ENCODE measurements around the gene SECISBP2L. TPM values are rescaled to one million over a fixed set of nuclear protein-coding genes. Genes with fewer than 3 reads are reported as not detected.

SECISBP2L gene, protein sequence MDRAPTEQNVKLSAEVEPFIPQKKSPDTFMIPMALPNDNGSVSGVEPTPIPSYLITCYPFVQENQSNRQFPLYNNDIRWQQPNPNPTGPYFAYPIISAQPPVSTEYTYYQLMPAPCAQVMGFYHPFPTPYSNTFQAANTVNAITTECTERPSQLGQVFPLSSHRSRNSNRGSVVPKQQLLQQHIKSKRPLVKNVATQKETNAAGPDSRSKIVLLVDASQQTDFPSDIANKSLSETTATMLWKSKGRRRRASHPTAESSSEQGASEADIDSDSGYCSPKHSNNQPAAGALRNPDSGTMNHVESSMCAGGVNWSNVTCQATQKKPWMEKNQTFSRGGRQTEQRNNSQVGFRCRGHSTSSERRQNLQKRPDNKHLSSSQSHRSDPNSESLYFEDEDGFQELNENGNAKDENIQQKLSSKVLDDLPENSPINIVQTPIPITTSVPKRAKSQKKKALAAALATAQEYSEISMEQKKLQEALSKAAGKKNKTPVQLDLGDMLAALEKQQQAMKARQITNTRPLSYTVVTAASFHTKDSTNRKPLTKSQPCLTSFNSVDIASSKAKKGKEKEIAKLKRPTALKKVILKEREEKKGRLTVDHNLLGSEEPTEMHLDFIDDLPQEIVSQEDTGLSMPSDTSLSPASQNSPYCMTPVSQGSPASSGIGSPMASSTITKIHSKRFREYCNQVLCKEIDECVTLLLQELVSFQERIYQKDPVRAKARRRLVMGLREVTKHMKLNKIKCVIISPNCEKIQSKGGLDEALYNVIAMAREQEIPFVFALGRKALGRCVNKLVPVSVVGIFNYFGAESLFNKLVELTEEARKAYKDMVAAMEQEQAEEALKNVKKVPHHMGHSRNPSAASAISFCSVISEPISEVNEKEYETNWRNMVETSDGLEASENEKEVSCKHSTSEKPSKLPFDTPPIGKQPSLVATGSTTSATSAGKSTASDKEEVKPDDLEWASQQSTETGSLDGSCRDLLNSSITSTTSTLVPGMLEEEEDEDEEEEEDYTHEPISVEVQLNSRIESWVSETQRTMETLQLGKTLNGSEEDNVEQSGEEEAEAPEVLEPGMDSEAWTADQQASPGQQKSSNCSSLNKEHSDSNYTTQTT
- 6.2 to 10.4 TPM (median 8.7 TPM) in 5 replicates for total RNA-seq (2022; extraction: Qiagen RNA extraction; ENCODE audit: low read depth)

DNA sequence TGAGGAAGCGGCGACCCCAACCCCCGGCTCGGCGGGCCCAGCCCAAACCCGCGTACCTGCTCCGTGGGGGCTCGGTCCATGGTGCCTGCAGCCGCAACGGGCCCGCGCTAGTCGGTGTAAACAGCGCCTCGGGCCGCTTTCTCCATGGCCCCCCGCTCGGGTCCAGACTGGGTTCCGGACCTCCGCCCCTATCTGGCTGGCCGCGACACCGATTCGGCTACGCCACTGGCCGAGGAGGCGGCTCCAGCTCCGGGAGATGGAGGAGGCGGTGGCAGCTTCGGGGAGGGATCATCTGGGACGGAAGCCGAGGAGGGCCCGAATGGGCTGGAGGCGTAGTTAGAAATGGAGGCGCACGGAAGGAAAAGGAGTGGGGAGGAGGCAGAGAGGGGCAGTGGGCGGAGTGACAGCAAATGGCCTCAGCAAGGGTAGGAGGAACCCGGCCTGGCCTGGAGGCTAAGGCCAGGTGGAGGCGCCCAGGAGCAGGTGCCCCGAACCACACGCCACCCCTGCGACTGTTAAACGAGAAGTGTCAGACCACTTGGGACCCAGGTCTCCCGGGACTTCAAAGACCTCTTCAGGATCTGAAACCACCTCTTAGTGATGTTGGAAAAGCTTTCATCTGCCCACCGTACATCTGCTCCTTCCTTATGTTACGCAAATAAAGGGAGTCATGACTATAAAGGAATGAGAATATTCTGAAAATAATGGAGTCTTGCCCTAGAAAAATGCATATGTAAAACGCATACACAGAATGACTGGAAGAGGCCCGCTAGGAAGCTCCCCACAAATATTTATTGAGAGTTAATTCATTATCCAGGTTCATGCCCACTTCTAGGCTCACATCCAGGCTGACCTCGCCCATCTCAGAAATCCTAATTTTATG lies at the start of gene SECISBP2L:
Gene SECISBP2L, minus strand, starts transcription at position 227 of the 883 bp plus-strand sequence. Its CDS starts 147 bp downstream, at position 80.

DNA sequence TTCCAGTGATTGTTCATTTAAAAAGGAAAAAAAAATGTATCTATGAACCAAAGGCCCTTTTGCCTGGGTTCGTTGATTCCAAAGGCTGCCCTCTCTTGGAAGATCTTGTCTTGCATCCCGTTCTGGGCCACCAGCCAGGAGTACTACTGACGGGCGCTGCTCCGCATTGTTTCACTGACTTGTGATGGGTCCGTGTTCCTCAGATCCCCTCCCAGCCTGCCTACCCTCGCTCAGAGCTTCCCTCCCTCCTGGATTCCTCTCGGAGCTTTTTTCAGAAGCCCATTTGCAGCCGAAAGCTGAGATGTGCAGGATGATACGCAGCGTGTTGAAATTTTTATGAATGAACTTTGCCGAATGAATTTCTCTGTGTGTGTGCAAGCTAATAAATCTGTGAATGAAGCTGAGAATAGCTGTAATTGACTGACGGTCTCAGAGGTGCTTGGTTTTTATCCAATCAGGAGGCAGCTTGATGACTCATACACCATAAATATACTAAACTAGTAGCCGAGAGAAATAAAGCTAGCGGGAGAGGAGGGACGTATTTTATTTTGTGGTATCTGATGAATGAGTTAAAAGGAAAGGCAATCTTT lies 82.6 kb downstream of the SECISBP2L start, which contains the start of gene SHC4:
Gene SHC4, minus strand, starts transcription at position 396 of the 590 bp plus-strand sequence. CDS start 904 bp downstream, outside the sequence.

Other genes with a start within 250 kb of the SECISBP2L start
- gene CEP152, start 235.4 kb downstream of the SECISBP2L start, total RNA-seq (2022; extraction: Qiagen RNA extraction; ENCODE audit: low read depth), result 3.4 to 10.5 TPM (median 4.9 TPM) in 5 replicates
- gene EID1, start 168.3 kb downstream of the SECISBP2L start, total RNA-seq (2022; extraction: Qiagen RNA extraction; ENCODE audit: low read depth), result 104 to 131 TPM (median 122 TPM) in 5 replicates
- gene SHC4, start 82.5 kb downstream of the SECISBP2L start, total RNA-seq (2022; extraction: Qiagen RNA extraction; ENCODE audit: low read depth), result 0.80 to 1.1 TPM (median 1.0 TPM) in 5 replicates
- gene COPS2, start 109.2 kb upstream of the SECISBP2L start, total RNA-seq (2022; extraction: Qiagen RNA extraction; ENCODE audit: low read depth), result 61.8 to 91.1 TPM (median 72.3 TPM) in 5 replicates
- 20.6 to 23.4 TPM (median 21.9 TPM) in 5 replicates for gene GALK2, start 123.8 kb upstream of the SECISBP2L start, total RNA-seq (2022; extraction: Qiagen RNA extraction; ENCODE audit: low read depth)